NCI-H2196 treated with DMSO at 0.1 percent for 48 hours (cell line): ENCODE measurements around the gene ZFP92.
A peak's percentile ranks its signal among the peaks of the same experiment; 100 is the strongest.

Source experiments
- DNase-seq: peaks from one replicate; lab custom pipeline; 2025; ENCODE audit not compliant: unreplicated experiment; lab: John Stamatoyannopoulos, UW

ZFP92 gene

DNA sequence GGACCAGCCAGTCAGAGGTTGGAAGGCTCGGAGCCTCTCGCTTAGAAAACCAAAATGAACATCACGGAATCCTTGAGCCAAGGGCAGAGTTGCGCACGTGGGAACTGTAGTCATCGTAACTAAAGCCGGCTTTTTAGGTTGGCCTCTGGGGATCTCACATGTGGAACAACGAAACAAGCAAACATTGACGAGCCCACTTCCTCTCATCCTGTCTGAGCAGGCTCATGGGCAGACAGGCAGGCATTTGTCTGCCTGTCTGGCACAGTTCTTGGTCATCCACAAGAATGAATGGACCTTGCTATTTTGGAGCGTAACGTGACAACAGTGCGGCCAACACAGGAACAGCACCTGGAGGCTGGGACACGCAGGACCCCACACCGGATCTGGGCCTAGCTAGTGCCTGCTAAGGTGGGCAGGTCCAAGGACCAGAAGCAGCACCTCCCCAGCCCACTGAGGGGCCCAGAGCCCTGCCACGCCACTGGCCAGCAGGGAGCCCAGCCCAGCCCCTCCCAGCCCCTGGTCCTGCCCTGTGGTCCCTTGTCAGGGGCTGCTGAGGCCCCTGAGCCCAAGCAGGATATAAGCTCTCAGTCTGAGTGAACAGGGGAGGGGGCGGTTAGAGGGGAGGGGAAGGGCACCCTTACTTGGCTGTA, 43.8 kb downstream of the ZFP92 start:
- no peak for DNase-seq

DNA sequence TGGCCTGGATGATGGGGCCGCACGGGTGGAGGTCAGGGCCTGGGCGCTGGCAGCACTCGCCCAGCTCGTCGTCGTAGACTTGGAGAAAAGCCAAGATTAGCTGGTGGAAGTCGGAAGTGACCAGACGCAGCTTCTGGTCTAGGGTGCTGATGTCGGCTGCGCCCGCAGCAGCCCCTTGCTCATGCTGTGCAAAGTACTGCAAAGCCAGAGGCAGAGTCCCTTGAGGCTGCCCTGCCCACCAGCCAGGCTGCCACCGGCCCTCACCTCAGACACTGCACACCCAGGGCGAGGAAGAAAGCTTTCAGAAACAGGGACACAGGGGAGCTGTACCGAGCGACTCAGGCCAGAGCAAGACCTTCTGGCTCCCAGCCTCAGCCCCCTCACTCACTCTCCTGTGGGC, 44.3 kb downstream of the ZFP92 start:
- DNase-seq, result peak; percentile 6

DNA sequence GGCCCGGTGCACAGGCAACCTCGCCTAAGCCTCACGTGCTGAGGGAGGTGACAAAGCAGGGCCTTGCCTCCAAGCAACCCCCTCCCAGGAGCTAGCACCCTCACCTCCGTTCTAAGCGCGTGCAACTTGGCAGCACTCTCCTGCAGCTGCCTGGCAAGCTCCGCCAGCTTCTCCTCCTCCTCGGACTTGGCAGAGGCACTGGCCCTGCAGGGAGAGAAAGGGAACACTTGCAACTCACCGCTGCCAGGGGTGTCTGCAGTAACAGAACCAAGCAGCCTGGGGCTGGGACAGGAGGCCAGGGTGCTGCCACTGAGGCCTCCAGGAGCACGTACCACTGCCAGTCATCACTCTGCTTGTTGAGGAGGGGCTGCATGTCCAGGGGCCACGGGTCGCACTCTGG, 44.9 kb downstream of the ZFP92 start:
- DNase-seq, result peak; percentile 61

DNA sequence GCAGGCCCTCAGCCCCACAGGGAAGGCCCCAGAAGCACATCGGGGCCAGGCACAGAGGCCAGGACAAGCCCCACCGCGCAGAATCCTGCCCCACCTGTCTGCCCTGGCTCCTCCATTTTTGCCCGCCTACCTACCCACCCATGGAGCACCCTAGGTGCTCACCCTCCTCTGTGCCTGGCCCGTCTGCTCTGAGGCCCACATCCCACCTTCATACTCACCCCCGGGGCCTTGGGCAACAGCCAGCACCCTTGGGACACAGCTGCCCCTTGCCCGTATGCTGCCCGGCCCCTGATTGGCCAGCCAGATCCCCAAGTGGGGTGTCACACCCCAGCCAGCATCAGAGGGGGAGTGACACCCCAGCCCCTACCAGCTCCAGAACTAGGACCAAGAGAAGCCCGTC, 45.4 kb downstream of the ZFP92 start:
- DNase-seq, result no peak

DNA sequence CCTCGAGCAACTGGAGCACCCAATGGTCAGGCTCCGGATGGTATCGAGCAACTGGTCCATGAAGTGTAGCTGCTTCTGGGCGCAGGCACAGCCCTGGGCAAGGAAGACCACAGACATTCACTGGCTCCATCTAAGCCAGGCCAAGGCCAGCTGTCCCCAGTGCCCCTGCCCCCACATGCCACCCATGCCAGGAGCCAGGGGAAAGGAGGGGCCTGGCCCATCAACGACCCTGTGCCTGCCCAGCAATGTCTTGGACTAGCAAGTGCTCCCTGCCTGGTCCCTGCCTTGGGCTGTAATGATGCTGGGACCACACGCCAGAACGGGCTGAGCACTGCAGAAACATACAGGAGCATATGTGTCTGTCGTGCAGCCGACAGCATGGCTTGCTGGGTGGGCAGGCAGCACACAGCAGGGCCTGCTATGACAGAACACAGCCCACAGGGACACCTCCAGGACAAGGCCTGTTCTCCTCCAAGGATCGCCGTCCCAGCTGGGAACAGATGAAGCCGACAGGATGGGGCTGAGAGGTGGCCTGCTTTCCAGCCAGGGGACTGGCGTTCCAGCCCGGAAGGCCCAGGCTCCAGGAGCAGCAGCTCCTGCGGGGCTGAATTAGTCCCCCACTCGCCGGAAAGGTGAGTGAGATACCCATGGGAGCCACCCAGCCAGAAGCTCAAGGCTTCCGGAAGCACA, 46.0 kb downstream of the ZFP92 start:
- no peak for DNase-seq

DNA sequence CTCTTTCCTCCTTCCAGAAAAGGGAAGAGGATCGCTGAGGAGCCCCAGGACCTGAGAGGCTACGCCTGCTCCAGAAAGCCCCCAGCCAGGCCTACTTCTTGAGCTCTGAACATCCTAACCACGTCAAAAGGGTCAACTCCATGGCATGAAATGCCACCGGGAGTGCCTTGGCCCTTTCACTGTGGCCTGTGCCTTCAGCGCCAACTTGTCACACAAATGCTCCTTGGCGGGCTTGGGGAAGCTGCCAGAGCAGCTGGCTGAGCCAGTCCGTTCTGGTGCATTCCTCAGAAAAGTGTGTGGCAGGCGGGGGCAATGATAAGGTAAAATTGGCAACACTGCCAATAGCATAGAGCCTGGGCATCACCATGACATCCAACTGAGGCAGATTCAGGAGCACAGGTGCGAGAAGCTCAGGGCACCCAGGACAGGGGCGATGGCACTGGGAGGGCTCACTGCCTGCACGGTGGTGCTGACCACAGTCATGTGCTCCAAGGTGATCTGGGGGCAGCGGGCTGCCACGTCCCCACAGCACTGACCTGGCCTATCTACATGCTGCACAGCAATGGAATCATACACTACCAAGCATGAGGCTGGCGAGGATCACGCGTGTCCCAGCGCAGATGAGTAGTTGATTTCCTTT, 46.7 kb downstream of the ZFP92 start:
- no peak for DNase-seq

DNA sequence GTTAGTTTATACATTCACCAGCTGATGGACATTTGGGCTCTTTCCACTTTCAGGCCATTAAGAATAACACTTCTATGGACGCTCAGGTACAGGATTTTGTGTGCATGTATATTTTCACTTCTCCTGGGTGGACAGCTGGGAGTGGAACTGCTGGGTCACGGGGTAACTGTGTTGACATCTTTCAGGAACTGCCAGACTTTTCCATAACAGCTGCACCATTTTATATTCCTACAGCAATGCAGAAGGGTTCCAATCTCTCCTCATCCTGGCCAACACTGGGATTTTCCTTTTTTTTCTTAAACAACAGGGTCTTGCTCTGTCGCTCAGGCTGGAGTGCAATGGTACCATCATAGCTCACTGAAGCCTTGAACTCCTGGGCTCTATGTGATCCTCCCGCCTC, 47.2 kb downstream of the ZFP92 start:
- DNase-seq, result no peak

DNA sequence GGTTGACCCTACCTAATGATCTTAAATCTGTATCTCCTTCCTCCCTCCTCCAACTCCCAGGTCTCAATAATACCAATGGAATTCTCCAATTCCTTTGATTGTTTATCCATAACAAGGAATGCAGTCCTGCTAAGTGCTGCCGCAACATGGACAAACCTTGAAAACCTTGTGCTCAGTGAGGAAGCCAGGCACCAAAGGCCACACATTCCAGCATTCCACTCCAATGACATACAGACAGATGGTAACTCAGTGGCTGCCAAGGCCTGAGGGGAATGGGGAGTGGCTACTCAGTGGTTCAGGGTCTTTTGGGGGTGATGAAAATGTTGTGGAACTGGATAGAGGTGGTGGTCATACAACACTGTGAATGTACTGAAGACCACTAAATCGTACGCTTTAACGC, 48.7 kb downstream of the ZFP92 start:
- DNase-seq, result no peak

DNA sequence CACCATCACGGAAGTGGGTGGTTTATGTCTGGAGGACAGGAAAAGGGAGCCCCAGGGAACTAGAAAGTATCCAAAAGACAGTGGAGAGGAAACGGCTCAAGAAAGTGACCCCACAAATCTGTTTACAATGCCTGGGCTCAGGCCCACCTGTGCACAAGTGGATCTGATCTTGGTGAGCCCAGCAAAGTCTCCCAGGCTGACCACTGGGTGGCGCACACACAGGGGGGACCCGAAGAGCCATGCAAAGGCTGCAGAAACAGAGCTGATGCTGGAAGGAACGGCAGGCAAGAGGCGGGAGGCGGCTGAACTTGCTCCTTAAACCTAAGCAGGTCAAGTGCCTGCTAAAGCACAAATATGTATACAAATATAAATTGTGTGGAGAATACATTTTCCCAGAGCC, 49.6 kb downstream of the ZFP92 start:
- no peak for DNase-seq
